Tibial artery (tissue), 4 donors: ENCODE data around the gene SPOCK2.

Experiments
- DNase-seq, 2 donors: peaks; one replicate each; pipeline ENCODE4 v3.0.0-alpha.2; 2019
- H3K27ac ChIP-seq, 2 donors: fragments of 200-600 bp; sonication (generic) in 1 of 2; 1 replicate in 1 of 2; 2 replicates in 1 of 2; pipeline ENCODE4 v1.5.1; 2018 to 2019; ENCODE audit warnings: mild to moderate bottlenecking in 1 of 2
- H3K27me3 ChIP-seq, 2 donors: fragments of 200-600 bp; sonication (generic) in 1 of 2; one replicate each; pipeline versions ENCODE4 v1.5.1 to v1.6.0; 2016 to 2019
- H3K36me3 ChIP-seq, 3 donors: fragments of 200-600 bp; sonication (generic) in 2 of 3; one replicate each; pipeline ENCODE4 v1.5.1; 2016 to 2019; ENCODE audit warnings: mild to moderate bottlenecking in 2 of 3
- H3K4me1 ChIP-seq, 4 donors: fragments of 200-600 bp; sonication (generic) in 2 of 4; 1 replicate in 3 of 4; 2 replicates in 1 of 4; pipeline ENCODE4 v1.5.1; 2016 to 2019
- H3K4me3 ChIP-seq, 2 donors: fragments of 200-600 bp; sonication (generic) in 1 of 2; 1 replicate in 1 of 2; 2 replicates in 1 of 2; pipeline ENCODE4 v1.5.1; 2018 to 2019; ENCODE audit warnings: mild to moderate bottlenecking in 2 of 2
- H3K9me3 ChIP-seq, 3 donors: fragments of 200-600 bp; sonication (generic) in 1 of 3; one replicate each; pipeline ENCODE4 v1.5.1; 2016 to 2019
- intact Hi-C: fragments of 100-400 bp; cut with DNase I; formaldehyde crosslinking; loops from one replicate; pipeline ENCODE4 v1.15.0; 2023; ENCODE audit warnings: low total_unique reads
- TF ChIP-seq, protein P1 (sequence below), 2 experiments: fragments of 200-600 bp in 1 of 2; fragments of 450-650 bp in 1 of 2; IDR thresholded peaks; one replicate each; pipeline ENCODE4 v1.5.1; 2017 to 2019; ENCODE audit warnings: antibody characterized with exemption in 2 of 2, mild to moderate bottlenecking in 1 of 2, moderate library complexity in 1 of 2

SPOCK2 gene

DNA sequence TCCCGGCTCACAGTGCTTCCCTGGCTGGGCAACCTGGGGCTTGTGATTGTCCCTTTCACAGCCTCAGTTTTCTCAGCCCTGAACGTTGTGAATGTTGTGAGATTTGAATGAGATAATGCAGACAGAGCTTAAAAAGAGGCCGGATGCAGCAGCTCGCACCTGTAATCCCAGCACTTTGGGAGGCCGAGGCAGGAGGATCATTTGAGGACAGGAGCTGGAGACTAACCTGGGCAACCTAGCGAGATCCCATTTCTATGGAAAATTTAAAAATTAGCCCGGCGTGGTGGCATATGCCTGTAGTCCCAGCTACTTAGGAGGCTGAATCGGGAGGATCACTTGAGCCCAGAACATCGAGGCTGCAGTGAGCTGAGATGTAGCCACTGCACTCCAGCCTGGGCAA lies 56.6 kb downstream of the SPOCK2 start:
- Histone ChIP-seq H3K9me3 (no peaks in the 10 kb centered on the region), H3K27ac (no peak overlapping the region), H3K4me1 (no peaks in the 10 kb centered on the region), H3K4me3 (no peak overlapping the region), H3K27me3 (peaks cover 0 to 19% of the 10 kb centered on the region in 2 donors), H3K36me3 (no peaks in the 10 kb centered on the region)
- DNase-seq: no peak
- TF ChIP-seq, protein P1, sequence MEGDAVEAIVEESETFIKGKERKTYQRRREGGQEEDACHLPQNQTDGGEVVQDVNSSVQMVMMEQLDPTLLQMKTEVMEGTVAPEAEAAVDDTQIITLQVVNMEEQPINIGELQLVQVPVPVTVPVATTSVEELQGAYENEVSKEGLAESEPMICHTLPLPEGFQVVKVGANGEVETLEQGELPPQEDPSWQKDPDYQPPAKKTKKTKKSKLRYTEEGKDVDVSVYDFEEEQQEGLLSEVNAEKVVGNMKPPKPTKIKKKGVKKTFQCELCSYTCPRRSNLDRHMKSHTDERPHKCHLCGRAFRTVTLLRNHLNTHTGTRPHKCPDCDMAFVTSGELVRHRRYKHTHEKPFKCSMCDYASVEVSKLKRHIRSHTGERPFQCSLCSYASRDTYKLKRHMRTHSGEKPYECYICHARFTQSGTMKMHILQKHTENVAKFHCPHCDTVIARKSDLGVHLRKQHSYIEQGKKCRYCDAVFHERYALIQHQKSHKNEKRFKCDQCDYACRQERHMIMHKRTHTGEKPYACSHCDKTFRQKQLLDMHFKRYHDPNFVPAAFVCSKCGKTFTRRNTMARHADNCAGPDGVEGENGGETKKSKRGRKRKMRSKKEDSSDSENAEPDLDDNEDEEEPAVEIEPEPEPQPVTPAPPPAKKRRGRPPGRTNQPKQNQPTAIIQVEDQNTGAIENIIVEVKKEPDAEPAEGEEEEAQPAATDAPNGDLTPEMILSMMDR (IDR thresholded peaks at IDR 0.05): no peak
- intact Hi-C loops: no loop called here

DNA sequence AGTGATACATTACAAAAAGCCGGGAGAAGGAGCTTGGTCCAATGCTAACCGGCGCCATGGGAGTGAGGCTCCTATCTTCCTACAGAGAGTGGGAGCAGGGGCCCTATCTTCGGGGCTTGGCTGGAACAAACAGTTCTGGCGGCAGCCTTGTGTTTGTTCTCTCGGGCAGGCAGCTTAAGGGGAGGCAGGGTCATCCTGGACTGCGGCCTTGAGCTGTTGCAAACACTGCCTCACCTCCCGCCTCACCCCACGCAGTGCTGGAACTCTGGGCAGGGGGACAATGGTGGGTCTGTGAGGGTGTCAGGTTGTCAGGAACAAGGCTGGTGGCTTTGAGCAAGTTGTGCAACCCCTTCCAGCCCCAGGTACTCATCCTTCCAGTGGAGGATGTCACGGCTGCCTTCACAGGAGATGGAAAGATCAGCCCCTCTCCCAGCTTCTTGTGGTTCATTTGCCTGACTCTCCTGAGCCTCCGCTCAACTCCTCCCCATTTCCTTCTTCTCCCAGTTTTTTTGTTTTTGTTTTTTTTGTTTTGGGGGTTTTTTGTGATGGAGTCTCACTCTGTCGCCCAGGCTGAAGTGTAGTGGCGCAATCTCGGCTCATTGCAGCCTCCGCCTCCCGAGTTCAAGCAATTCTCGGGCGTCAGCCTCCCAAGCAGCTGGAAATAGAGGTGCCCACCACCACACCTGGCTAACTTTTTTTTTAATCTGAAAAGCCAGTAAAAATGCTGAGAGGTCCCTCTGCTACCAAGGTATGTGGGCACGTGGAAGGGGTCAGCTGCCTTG lies 57.4 kb downstream of the SPOCK2 start:
- intact Hi-C loops: no loop called here
- Histone ChIP-seq H3K9me3 (no peaks in the 10 kb centered on the region), H3K4me1 (no peaks in the 10 kb centered on the region), H3K27me3 (peaks cover 0 to 19% of the 10 kb centered on the region in 2 donors), H3K4me3 (no peak overlapping the region), H3K36me3 (no peaks in the 10 kb centered on the region), H3K27ac (no peak overlapping the region)
- TF ChIP-seq, protein P1 (IDR thresholded peaks at IDR 0.05): no peak
- DNase-seq: no peak

DNA sequence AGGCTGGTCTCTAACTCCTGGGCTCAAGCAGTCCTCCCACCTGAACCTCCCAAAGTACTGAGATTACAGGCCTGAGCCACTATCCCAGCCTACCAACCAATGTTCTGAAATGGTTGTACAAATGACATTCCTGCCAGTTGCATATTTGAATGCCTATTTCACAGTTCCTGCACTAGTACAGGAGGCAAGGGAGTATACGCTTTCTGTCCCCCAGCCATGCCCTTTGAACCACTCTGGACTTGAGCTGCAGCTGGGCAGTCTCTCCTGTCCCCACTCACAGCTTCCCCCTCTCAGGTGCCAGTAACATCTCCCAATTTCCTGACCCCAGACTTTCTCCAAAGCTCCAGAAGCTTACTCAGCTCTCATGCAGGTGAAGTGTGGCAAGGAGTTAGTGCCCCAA lies 58.9 kb downstream of the SPOCK2 start:
- H3K4me3 ChIP-seq: no peak overlapping the region
- DNase-seq: no peak
- TF ChIP-seq, protein P1 (IDR thresholded peaks at IDR 0.05): no peak
- H3K27ac ChIP-seq: no peak overlapping the region
- peaks cover 0 to 19% of the 10 kb centered on the region in 2 donors for H3K27me3 ChIP-seq
- H3K36me3 ChIP-seq: no peaks in the 10 kb centered on the region
- no peaks in the 10 kb centered on the region for H3K9me3 ChIP-seq
- no peaks in the 10 kb centered on the region for H3K4me1 ChIP-seq
- intact Hi-C loops: no loop called here

DNA sequence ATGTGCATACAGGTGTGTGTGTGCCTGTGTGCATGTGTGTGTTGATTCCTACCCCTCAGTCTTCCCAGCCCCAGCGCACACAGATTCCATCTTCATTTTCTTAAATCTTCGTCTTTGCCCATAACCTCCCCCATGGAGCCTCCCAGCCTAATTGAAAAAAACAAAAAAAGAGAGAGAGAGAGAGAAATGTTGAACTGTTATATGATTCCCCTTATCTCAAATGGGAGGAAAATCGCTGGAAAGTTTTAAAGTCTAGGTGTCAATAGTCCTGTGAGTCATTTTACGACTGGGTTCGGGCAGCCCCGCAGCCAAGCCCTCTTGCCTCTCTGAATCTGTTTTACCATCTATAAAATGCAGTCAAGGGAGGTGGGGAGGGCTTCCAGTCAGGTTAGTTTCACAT lies 60.9 kb downstream of the SPOCK2 start:
- no peak overlapping the region for H3K4me3 ChIP-seq
- H3K27me3 ChIP-seq: peaks cover 0 to 19% of the 10 kb centered on the region in 2 donors
- DNase-seq: no peak
- intact Hi-C loops: no loop called here
- no peaks in the 10 kb centered on the region for H3K4me1 ChIP-seq
- TF ChIP-seq, protein P1 (IDR thresholded peaks at IDR 0.05): no peak
- H3K36me3 ChIP-seq: no peaks in the 10 kb centered on the region
- no peak overlapping the region for H3K27ac ChIP-seq
- no peaks in the 10 kb centered on the region for H3K9me3 ChIP-seq

DNA sequence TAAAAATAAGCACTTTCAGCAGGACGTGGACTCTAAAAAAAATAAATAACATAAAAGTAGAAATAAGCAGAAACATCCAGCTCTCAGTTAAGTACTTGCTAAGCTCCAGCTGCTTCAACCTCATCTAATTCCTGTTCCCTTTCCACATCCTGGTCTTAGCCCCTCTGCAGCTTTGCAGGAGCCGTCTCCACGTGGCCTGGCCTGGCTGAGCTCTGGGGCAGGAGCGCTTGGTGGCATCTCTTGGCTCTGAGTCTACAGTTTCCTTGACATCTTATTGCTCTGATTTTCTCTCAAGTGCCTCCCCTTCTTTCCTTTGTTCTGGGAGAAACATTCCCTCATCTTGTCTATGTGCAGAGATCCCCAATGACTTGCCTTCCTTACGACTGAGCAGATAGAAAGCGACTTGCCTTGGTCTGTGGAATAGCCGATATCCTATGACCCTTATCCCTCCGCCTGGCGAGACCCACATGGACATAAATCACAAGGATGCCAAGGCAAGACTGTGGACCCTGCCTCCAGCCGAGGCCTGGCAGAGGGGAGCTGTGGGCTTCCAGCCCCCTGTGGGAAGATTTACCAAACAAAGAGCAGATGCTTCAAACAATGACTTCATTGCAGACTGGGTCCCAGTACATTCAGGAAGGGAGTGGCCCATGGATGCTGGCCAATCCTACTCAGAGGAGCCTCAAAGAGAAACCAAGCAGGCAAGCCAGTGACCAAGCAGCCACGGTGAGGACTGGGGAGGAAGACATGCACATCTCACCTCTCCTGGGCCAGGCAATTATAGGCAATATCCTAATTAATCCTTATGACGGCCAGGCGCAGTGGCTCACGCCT lies 61.9 kb downstream of the SPOCK2 start:
- Histone ChIP-seq H3K4me3 (no peak overlapping the region), H3K36me3 (no peaks in the 10 kb centered on the region), H3K27me3 (peaks cover 0 to 11% of the 10 kb centered on the region in 2 donors), H3K9me3 (no peaks in the 10 kb centered on the region), H3K4me1 (peaks cover 0 to 8% (median 6%) of the 10 kb centered on the region in 4 donors), H3K27ac (no peak overlapping the region)
- TF ChIP-seq, protein P1 (IDR thresholded peaks at IDR 0.05): no peak
- intact Hi-C loops: no loop called here
- DNase-seq: peak in 1 of 2 donors; percentile 61
